ENCODE data around the gene XAB2.
"Not testable (repeated sequence)": the region's sequence is repeated elsewhere in the genome, so short reads cannot be mapped to it uniquely, and the experiment has no call there.

Gene XAB2

DNA sequence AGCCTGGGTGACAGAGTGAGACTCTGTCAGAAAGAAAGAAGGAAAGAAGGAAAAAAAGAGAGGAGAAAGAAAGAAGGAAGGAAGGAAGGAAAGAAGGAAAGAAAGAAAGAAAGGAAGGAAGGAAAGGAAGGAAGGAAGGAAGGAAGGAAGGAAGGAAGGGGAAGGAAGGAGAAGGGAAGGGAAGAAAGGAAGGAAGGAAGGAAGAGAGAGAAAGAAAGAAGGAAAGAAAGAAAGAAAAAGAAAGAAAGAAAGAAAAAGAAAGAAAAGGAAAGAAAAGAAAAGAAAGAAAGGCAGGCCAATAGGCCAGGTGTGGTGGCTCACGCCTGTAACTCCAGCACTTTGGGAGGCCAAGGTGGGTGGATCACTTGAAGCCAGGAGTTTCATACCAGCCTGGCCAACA, 51.9 kb downstream of the XAB2 start:
- not testable (repeated sequence) for DNase-seq (ENCODE audit: low read depth)

DNA sequence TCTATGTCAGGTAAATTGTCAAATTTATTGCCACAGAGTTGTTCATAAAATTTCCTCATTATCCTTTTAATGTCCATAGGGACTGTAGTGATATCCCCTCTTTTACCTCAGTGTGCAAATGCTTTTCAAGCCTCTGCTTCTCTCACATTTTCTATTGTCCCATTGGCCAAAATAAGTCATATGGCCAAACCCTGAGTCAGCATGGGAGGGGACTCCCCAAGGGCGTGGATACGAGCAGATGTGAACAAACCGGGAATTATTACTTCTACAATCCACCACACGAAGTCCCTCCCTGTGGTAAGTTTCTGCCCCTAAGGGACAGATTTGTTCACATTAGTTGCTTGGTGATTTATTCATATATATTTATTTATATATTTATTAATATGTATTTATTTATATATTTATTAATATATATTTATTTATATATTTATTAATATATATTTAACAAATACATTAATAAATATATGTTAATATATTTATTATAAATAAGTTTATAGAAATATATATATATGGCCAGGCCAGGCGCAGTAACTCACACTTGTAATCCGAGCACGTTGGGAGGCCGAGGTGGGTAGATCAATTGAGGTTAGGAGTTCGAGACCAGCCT, 53.8 kb downstream of the XAB2 start:
- no peak for DNase-seq (ENCODE audit: low read depth)

DNA sequence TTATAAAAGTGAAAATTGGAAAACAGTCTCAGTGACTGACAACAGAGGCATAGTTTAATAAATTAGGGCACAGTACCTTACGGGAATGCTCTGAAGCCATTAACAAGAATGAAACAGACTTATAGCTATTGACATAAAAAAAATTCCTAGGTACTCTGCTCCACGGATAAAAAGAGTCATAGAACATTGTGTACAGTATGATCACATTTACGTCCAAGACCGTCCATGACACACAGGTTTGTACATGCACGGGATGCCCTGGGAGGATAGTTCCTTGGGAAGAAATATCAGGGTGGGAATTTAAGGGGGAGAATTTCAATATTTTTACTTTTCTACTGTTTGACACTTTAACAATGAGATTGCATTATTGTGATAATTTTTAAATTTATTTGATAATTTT, 58.6 kb downstream of the XAB2 start:
- DNase-seq (ENCODE audit: low read depth), result no peak
